Upper lobe of right lung (tissue), 1 donor: Measurements from ENCODE around the gene FAM241B. TPM values are rescaled to one million over a fixed set of nuclear protein-coding genes. Genes with fewer than 3 reads are reported as not detected.

Experiments
- ATAC-seq: fragments of 200-7000 bp; cut with Tn5 transposase; one replicate; pipeline ENCODE4 v1.9.1; 2020; ENCODE audit warnings: mild to moderate bottlenecking, moderate library complexity
- DNase-seq: peaks from one replicate; pipeline ENCODE4 v3.0.0-alpha.2; 2020
- H3K27ac ChIP-seq: fragments of 200-600 bp; one replicate; pipeline ENCODE4 v1.8.0; 2022
- H3K27me3 ChIP-seq: fragments of 200-600 bp; one replicate; pipeline ENCODE4 v1.8.0; 2022; ENCODE audit warnings: mild to moderate bottlenecking
- H3K36me3 ChIP-seq: fragments of 200-600 bp; one replicate; pipeline ENCODE4 v1.8.0; 2022
- H3K4me1 ChIP-seq: fragments of 200-600 bp; one replicate; pipeline ENCODE4 v1.8.0; 2022
- H3K4me3 ChIP-seq: fragments of 200-600 bp; one replicate; pipeline ENCODE4 v1.8.0; 2022; ENCODE audit warnings: mild to moderate bottlenecking
- H3K9me3 ChIP-seq: fragments of 200-600 bp; one replicate; pipeline ENCODE4 v1.8.0; 2022
- intact Hi-C: fragments of 100-400 bp; cut with DNase I; formaldehyde crosslinking; loops from one replicate; pipeline ENCODE4 v1.11.0; 2022
- total RNA-seq: library from RNA; stranded (reverse); fragmentation: NEBNext Ultra II Directional; extraction: Animal tissue kit (Norgen Biotek cat#: 25700); gene quantifications from one replicate; pipeline ENCODE4 v1.2.1, GENCODE V29; 2021
- TF ChIP-seq, protein P1 (sequence below): fragments of 200-600 bp; IDR thresholded peaks from one replicate; pipeline ENCODE4 v1.8.0; 2022; ENCODE audit warnings: antibody characterized with exemption
- donor health status: DM: no; HTN: yes; CAD: no; lungs with severe emphysema.

The FAM241B gene
- total RNA-seq, 1 donor from 2014 or later, result 5.2 TPM

- H3K36me3 ChIP-seq, result no peaks in the 10 kb centered on the region
- no peak for ATAC-seq
- H3K27ac ChIP-seq, result no peak overlapping the region
- H3K4me1 ChIP-seq, result no peaks in the 10 kb centered on the region
- peak; percentile 29 for DNase-seq
- intact Hi-C loops, result no loop called here
- TF ChIP-seq, protein P1, sequence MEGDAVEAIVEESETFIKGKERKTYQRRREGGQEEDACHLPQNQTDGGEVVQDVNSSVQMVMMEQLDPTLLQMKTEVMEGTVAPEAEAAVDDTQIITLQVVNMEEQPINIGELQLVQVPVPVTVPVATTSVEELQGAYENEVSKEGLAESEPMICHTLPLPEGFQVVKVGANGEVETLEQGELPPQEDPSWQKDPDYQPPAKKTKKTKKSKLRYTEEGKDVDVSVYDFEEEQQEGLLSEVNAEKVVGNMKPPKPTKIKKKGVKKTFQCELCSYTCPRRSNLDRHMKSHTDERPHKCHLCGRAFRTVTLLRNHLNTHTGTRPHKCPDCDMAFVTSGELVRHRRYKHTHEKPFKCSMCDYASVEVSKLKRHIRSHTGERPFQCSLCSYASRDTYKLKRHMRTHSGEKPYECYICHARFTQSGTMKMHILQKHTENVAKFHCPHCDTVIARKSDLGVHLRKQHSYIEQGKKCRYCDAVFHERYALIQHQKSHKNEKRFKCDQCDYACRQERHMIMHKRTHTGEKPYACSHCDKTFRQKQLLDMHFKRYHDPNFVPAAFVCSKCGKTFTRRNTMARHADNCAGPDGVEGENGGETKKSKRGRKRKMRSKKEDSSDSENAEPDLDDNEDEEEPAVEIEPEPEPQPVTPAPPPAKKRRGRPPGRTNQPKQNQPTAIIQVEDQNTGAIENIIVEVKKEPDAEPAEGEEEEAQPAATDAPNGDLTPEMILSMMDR, result no peak
- no peak overlapping the region for H3K4me3 ChIP-seq
- peaks cover 9% of the 10 kb centered on the region for H3K27me3 ChIP-seq
- no peaks in the 10 kb centered on the region for H3K9me3 ChIP-seq
Observed at GRCh38 chr10:69640196-69640980, 10.3 kb downstream of the FAM241B start.

DNA sequence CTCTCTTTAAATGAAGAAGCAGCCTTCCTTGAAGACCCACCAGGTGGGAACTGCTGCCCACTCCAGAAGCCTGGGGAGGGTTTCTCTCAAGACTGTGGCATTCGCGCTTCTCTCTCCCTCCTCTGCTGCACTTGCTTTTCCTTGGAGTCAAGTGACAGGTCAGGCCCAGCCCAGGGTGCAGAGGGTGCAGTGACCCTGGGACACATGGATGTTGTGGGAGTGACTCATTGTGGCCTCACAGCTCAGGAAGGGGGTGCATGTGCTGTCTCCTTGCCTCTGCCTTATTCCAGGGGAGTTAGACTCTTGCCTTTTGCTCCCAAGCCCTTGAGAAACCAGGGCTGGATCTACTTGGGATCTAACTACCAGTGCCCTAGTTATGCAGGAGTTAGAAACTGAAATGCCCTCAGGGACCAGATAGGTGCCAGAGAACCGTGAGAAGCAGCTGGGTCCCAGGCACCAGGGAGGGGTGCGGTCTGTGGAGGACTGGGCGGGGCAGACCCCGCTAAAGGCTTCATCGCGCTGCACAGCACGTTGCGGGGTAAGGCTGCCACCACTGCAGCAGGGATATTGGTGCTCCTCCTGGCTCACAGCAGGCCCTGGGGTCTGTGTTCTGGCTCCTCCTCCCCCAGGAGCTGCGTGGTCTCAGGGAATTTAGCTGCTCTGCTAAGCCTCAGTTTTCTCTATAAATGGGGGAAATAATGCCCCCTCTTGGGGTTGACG is 11.4 kb downstream of the FAM241B start:
- TF ChIP-seq, protein P1, result no peak
- Histone ChIP-seq H3K9me3 (no peaks in the 10 kb centered on the region), H3K27ac (no peak overlapping the region), H3K36me3 (no peaks in the 10 kb centered on the region), H3K4me1 (no peaks in the 10 kb centered on the region), H3K4me3 (no peak overlapping the region), H3K27me3 (peaks cover 9% of the 10 kb centered on the region)
- DNase-seq (peak; percentile 45), ATAC-seq (no peak)
- intact Hi-C loops, result no loop called here

DNA sequence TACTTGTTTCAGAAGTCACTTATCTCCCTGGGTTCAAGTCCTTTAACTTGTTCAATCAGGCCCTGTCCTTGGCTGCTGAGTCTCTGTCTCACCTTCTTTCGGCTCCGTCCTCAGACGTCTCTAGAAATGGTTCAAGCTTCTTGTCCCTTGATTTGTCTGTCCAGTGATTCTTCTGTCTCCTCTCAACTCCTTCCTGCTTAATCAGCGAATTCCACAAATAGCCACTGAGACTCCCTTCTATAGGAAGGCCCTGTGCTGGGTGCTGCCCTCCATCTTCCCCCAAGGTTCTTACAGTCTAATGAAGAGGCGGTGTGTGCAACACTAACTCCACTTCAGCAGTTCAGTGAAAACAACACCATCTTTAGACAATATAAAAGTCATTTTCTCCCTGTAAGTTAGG is 12.7 kb downstream of the FAM241B start:
- H3K9me3 ChIP-seq, result no peaks in the 10 kb centered on the region
- peak; percentile 5 for DNase-seq
- H3K4me1 ChIP-seq, result no peaks in the 10 kb centered on the region

DNA sequence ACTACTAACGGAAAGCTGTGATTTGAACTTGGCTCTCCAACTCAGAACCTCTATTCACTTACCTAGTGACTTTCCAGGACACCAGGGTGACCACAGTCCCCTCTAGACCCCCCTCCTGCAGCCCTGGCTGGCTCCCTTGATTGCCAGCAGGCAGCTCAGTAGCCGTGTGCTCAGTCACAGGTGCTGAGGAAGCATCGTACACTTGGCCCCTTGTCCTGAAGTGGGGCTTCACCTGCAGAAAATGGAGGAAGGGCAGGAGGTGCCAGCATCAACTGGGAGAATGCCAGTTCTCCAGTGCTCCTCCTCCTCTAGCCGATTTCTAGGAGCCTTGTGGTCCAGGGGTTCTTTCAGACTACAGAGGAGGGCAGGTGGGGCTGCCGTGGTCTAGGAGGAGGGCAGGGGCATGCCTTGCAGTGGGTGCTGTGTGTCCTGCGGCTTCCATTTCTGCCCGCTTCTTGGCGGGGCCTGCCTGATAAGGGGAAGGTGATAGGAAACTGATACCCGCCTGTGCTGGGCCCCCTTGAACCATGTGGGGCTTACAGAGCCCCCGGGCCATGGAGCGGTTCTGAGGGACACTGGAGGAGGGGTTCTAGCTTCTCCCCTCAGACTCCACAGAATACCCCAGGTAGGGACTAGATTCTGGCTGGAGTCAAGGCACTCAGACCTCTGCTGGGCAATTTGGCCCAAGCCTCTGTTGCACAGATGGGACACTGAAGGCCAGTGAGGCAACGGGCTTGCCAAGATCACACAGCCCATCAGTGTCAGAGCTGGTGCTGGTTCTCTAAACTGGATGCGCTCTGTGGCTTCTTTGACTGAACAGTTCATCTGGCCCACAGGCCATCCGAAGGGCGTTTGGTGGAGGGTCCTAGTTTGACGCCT is 14.0 kb downstream of the FAM241B start:
- no peak overlapping the region for H3K27ac ChIP-seq
- H3K9me3 ChIP-seq, result no peaks in the 10 kb centered on the region
- intact Hi-C loops, result no loop called here
- H3K36me3 ChIP-seq, result no peaks in the 10 kb centered on the region
- H3K27me3 ChIP-seq, result peaks cover 9% of the 10 kb centered on the region
- no peaks in the 10 kb centered on the region for H3K4me1 ChIP-seq
- no peak for ATAC-seq
- no peak overlapping the region for H3K4me3 ChIP-seq
- TF ChIP-seq, protein P1, result no peak
- peak; percentile 50 for DNase-seq

More for the DNA sequence above, 12.7 kb downstream of the FAM241B start:
- Histone ChIP-seq H3K4me3 (no peak overlapping the region), H3K27me3 (peaks cover 9% of the 10 kb centered on the region), H3K36me3 (no peaks in the 10 kb centered on the region), H3K27ac (no peak overlapping the region)
- intact Hi-C loops, result no loop called here
- TF ChIP-seq, protein P1, result no peak
- ATAC-seq, result no peak

- peak; percentile 67 for ATAC-seq
- H3K4me1 ChIP-seq, result no peaks in the 10 kb centered on the region
- H3K36me3 ChIP-seq, result no peaks in the 10 kb centered on the region
- peak; percentile 79 for DNase-seq
- TF ChIP-seq, protein P1, result peak; percentile 81
- no peaks in the 10 kb centered on the region for H3K9me3 ChIP-seq
- H3K4me3 ChIP-seq, result no peak overlapping the region
- intact Hi-C loops, result no loop called here
- peaks cover 9% of the 10 kb centered on the region for H3K27me3 ChIP-seq
- no peak overlapping the region for H3K27ac ChIP-seq
Observed at GRCh38 chr10:69644658-69645295, 14.7 kb downstream of the FAM241B start.
